GM19240 (cell line): ENCODE measurements around the gene CORO1C.

ENCODE experiments used
- DNase-seq: peaks from one replicate; pipeline ENCODE4 v3.0.0; 2011; ENCODE audit warnings: low spot score; ENCODE audit not compliant: insufficient read length

CORO1C gene

DNA sequence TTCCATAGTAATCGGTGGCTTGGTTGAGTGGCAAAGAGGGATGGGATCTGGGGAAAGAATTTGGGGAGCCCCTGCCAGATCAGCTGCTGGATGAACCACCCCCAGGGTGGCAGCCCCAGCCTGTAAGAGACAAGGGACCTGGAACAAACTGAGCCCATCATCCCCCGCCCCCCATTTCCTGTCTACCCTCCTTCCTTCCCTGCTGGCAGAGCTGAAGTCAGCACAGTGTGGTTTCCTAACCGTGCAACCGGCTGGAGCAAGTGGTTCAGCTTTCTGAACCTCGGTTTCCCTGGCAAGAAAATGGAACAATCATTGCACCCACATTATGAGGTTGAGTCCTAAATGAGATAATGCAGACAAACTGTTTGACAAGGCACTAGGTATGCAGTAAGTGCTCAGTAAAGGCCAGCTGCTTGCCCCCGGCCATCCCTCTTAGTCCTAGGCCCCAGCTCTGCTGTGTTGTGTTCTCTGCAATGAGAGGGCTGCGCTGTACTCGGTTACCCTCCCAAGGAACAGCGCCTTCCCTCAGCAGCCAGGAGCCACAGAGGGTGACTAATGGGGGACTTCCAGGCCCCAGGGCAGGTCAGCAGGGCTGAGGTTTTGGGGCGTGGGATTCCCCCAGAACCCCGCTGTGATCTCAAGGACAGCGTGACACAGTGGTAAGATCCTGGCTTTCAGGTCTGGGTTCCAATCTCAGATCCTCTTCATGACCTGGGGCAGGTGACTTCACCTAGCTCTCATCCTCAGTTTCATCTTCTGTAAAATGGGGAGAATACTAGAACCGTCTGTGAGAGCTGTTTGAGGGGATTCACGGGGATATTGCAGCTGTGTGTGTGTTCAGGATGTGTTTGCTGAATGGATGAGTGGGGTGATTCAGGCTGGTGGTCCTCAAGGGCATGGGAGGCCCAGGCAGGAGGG, 114.1 kb downstream of the CORO1C start:
- DNase-seq: peak; percentile 83

DNA sequence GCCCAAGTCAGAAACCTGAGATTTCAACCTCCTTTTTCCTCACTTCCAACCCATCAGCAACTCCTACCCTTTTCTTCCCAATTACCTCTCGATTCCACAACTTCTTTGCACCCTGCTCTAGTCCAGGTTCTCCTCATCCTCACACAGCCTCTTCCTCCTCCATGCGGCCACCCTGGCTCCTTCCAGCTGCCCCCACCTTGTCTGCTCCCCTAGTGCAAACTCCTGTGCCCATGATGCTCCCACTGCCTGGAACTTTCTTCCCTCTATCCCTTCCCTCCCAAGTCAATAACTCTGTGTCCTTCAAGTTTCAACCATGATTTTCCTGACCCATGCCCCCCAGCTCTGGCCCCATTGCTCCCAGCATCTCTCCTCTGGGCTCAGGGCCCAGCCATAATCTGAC, 115.0 kb downstream of the CORO1C start:
- no peak for DNase-seq

DNA sequence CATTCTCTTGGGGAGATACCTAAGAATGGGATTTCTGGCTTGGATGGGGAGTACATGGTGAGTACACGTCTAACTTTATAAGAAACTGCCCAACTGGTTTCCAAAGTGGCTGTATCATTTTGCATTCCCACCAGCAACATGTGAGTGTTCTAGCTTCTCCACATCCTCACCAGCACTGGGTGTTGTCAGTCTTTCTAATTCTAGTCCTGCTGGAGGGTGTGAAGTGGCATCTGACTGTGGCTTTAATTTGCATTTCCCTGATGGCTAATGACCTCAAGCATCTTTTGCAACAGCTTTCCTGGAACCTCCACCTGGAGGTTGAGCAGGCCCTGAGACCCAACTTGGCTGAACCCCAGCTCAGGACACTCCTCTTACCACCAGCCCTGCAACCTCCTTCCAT, 115.4 kb downstream of the CORO1C start:
- DNase-seq: no peak

DNA sequence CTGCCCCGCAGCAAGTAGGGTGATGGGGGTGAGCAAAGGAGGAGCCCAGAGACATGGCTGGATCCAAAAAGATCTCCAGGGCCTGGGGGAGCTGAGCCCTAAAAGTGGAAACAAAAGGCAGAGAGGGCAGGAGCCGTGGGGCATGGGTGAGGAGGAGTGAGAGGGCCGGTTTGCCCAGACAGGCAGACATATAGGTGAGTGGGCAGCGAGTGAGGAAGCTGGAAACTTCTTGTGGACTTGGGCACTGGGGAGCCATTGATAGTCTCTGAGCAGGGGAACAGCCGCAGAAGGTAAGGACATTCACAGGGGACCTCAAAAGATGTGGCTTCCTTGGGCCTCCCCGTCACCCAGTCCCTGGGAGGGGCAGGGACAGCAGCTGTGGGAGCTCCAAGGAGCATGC, 116.7 kb downstream of the CORO1C start:
- no peak for DNase-seq

DNA sequence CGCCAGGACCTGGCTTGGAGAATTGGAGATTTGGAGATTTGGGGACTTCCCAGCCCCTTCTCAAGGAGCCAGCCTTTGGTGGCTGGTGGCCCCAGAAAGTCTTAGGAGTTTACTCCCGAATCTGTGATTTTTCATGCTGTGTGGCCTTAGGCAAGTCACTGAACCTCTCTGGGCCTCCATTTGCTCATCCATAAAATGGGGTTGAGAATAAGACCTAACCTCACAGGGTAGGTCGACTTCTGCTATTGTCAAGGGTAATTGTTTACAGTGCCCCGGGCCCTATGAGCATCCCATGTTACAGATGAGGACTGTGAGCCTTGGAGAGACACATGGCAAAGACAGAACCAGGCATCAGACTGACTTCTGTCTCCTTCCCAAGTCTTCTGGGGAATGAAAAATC, 117.3 kb downstream of the CORO1C start:
- DNase-seq: no peak

DNA sequence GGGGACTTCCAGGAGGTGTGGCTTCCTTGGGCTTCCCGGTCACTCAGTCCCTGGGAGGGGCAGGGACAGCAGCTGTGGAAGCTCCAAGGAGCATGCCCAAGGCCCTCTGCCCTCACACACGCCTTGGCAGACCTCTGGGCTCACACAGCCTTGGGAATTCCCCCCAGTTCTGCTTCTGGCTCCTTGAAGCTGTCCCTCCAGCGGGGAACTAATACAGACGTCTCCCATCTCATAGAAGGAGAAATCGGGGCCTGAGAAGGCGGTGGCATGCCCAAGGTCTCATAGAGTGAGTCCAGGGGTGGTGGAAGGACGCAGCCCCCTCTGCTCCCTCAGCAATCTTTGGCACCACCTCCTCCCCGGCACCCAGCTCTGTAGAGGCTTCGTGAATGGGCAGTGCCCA, 117.8 kb downstream of the CORO1C start:
- no peak for DNase-seq

DNA sequence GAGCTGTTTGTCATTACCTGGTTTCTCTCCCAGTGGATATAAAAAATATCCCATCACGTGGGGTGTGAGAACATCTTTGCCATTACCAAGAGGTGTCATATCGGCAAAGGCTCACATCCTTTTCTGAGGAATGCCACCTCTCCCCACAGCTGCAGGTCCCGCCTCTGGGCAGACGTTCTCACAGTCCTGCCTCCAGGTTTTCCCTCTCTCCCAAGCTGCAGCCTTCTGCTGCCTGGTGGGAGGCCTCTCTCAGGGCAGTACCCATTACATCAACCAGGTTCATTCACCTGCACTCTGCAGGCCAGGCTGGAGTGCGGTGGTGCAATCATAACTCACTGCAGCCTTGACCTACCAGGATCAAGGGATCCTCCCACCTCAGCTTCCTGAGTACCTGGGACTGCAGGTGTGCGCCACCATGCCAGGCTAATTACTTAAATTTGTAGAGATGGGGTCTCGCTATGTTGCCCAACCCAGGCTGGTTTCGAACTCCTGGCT, 118.5 kb downstream of the CORO1C start:
- DNase-seq: no peak

DNA sequence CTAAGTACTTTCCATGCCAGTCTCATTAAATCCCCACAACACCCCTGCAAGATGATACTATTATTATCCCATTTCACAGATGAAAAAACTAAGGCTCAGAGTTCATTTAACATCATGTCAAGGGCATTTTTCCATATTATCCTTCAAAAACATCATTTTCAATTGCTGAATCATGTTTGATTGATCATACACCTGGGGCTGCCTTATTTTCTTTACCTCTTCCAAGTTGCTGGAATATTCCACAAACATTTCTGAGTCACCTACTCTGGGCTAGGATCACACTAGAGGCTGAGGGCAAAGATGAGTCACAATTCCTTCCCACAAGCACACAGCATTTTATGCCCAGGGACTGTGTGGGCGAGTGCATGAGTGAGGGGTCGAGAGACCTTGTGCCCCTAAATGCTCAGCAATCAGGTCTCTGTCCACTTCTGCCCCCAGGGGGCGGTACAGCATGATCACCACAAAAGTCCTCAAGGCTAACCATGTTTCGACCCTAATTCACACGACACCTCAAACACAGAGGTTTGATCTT, 119.4 kb downstream of the CORO1C start:
- no peak for DNase-seq

DNA sequence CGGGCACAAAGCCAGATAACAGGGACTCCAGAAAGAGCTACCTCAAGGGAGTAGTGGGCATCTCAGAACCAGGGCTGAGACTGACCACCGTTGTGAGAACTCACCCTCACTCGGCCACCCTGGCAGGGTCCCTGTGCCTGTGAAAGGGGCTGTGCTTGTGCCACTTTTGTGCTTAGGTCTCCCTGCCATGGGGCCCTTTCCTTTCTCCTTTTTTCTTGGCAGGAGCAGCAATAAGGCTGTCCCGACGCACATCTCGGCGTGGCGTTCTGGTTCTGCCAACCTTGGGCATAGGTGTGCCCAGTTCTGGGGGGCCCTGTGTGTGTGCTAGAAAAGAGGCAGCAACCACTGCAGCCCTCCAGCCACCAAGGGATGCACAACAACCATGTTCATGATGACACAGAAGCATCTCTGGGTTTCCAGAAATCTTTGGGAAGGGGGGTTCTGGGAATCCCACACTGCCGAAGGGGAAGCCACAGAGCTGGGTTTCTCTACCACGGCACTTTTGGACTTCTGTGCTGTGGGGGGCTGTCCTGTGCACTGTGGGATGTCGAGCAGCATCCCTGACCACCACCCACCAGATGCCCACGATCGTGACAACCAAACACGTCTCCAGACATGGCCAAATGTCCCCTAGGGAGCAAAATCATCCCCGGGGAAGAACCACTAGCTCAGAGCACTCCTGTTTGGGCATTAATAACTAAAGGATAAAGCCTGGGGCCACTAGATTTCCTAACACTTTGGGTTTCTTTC, 120.3 kb downstream of the CORO1C start:
- DNase-seq: no peak

DNA sequence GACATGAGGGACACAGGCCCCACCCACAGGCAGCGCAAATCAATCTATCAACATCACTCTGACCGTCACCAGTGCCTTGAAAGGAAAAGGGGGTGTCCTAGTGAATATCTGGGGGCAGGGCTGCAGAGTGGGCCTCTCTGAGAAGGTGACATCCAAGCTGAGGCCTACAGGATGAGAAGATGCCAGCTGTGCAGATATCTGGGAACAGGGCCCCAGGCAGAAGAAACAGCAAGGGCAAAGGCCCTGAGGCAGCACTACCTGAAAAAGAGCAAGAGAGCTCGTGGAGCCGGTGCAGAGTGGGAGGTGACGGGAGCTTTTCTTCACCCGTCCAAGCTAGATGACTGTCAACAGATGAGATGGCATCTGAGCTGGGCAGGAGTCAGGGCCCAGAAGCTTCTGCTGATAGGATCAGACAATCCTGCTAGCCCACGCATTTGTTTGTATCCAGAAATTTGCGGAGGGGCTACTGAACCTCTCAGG, 120.9 kb downstream of the CORO1C start:
- no peak for DNase-seq

DNA sequence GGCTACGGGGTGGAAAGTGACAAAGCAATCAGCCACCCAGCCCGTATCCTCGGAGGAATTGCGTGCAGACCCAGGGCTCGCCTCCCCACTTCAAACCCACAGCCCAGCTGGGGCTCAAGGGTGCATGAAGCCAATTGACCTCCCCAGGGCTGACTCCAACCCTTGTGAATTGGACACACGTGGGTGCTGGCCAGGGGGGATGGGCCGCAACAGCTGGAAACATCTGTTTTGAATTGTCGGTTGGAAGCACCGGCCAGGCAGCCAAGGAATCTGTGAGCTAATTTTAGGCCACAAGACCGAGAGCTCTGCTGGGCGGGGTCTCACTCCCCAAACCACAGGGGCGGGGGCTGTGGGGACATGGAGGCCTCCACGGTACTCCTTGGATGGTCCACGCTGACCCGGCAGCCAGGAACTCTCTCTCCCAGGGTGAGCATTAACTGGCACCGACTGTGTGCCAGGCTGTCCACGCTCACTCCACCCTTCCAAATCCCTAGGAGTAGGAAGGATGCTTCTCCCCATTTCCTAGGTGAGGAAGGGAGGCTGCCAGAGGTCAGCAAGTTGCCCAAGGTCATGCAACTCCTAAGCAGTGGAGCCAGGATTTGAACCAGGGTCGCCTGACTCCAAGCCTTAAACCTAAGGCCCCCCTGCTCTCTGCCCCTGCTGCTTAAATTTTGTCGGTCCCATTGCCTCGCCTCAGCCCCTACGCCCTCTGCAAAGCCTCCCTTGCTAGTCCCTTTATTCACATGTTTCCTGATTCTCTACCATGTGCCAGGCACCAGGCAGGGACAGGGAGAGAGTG, 121.6 kb downstream of the CORO1C start:
- no peak for DNase-seq

DNA sequence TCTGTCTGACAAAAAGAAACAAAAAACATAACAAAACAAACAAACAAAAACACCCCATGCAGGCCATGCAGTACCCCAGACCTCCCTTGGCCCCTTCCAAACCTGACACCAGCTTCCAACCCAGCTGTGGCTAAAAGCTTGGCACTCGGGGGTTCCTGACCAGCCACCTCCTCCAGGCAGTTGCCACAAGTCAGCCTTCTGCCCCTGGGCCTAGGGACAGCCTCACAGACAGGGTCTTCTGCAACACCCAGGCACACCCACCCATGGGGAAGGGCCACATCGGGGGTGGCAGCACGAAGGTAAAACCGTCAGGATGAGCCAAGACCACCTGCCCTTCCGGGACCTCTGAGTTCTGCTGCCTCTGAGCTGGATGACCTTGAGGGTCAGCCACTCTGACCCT, 122.7 kb downstream of the CORO1C start:
- DNase-seq: no peak

DNA sequence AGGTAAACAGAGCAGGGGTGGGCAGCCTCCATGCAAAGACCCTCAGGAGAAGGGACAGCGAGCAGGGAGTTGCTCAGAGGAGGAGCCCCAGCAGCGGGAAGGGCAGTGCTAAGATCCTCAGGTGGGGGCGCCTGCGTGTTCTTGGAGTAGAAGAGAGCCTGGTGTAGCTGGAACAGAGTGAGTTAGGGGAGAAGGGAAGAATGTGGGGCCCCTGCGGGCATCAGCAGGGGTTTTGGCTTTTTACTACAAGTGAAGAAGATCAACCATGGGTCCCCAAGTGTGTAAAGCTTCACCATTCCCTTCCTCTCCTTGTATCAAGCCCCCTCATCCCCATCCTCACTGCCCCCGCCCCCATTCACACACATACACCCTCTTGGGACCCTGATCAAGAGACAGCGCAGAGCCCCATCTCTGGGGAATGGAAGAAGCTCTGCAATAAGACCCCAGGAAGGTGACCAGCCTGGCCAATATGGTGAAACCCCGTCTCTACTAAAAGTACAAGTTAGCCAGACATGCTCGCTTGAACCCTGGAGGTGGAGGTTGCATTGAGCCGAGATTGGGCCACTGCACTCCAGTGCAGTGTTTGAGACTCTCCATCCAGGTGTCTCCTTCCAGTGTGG, 123.2 kb downstream of the CORO1C start:
- no peak for DNase-seq

DNA sequence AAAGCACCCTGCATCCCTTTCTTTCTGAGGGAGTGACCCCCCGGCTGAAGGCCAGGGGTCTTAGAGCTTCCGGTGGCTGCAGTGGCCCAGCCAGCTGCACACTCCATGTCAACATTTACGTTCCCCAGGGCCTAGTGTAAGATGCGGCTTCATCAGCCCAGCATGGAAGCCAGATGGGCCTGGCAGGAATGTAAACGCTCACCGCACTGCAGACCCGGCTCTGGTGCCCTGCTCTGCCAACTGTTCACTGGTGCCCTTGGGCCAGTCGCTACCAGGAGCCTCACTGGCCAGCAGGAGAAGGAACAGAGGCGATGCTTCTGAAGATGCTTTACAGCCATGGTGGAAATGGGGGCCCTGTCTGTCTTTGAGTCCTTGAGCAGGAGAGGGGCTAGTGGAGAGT, 124.8 kb downstream of the CORO1C start:
- DNase-seq: no peak

DNA sequence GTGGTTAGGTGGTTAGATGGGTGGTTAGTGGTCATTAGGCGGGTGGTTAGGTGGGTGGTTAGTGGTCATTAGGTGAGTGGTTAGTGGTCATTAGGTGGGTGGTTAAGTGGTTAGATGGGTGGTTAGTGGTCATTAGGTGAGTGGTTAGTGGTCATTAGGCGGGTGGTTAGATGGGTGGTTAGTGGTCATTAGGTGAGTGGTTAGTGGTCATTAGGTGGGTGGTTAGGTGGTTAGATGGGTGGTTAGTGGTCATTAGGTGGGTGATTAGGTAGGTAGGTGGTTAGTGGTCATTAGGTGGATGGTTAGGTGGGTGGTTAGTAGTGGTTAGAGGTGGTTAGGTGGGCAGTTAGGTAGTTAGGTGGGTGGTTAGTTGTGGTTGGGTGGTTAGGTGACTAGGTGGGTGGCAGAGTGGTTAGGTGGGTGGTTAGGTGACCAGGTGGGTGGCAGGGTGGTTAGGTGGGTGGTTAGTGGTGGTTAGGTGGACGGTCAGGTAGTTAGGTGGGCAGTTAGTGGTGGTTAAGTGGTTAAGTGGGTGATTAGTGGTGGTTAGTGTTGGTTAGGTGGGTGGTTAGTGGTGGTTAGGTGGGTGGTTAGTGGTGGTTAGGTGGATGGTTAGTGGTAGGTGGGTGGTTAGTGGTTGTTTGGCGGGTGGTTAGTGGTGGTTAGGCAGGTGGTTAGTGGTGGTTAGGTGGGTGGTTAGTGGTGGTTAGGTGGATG, 125.5 kb downstream of the CORO1C start:
- no peak for DNase-seq

DNA sequence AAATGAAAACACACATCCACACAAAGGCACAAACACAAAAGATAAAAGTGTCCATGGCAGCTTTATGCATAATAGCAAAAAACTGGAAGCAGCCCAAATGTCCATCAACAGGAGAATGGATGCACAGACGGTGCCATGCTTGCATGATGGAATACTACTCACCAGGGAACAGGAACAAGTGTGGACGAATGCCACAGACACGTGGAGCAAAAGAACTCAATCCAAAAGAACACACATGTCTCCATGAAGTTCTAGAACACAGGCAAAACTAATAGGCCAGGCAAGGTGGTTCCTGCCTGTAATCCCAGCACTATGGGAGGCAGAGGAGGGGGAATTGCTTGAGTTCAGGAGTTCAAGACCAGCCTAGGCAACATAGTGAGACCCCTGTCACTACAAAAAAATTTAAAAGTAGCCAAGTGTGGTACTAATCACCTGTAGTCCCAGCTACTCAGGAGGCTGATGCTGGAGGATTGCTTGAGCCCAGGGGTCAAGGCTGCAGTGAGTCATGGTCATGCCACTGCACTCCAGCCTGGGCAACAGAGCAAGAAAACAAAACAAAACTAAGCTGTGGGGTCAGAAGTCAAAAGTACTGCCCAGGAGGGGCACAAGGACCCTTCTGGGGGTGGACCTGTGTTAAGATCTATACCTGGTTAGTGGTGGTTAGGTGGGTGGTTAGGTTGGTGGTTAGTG, 126.2 kb downstream of the CORO1C start:
- DNase-seq: no peak

DNA sequence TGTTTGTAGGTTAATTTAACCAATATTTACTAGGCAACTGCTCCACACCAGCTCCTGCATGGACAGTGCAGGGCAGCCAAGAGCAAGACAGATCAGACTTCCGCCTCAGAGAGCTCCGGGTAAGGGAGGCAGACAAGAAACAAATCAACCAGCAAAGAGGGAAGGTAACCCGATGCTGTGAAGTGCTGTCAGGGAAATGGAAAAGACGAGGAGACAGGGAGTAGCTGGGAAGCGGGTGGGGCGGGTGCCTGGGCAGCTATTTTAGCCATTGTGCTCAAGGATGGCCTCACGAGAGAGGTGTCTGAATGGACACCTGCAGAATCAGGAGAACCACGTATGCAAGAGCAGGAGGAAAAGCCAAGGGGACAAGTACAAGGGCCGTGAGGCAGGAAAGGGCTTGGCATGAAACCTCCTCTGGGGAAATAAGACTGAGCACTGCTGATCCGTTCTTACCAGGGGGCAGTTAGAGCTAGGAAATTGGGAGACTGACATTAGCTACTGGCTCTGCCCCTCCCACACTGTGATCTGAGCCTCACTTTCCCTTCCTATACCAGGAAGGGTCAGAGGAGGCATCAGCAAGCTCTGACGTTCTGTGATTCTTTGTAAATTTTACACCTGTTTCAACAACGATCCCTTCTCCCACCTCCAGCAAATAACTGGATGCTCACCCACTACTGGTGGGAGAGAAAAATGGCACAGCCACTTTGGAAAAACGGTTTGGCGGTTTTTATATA, 126.9 kb downstream of the CORO1C start:
- no peak for DNase-seq

DNA sequence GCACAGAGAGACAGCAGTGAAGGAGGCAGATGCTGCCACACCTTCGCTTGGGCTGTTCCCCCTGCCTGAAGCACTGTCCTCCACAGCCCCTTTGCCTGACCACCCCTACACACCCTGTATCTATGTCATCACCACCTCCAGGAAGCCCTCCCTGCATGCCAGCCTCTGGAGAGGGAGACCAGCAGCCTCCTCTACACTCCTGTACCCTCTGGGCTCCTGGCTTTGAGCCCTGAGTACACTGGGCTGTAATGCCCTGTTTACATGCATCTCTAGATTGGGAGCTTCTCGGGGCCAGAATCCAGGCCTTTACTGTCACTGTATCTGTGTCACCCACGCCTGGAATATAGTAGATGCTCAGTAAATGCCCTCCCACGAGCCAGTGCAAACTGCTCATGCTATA, 127.6 kb downstream of the CORO1C start:
- no peak for DNase-seq
